HG03439 (cell line): ENCODE data around the gene TNFRSF12A.
A peak's percentile ranks its signal among the peaks of the same experiment; 100 is the strongest.

Experiments
- ATAC-seq: cut with Tn5 transposase; IDR thresholded peaks from one replicate; pipeline ENCODE4 v1.9.1; 2021; ENCODE audit warnings: mild to moderate bottlenecking, moderate library complexity; ENCODE audit not compliant: unreplicated experiment

The TNFRSF12A gene

GRCh38 chr16:3025032-3026002 lies 5.1 kb downstream of the TNFRSF12A start:
- no peak for ATAC-seq

GRCh38 chr16:3026003-3026378 lies 5.8 kb downstream of the TNFRSF12A start:
- ATAC-seq: no peak

- ATAC-seq: no peak
Observed at GRCh38 chr16:3026609-3027488, 6.7 kb downstream of the TNFRSF12A start.

- ATAC-seq: no peak
Observed at GRCh38 chr16:3027489-3027795, 7.3 kb downstream of the TNFRSF12A start.

GRCh38 chr16:3027983-3028715 lies 8.0 kb downstream of the TNFRSF12A start:
- ATAC-seq: peak; percentile 27

- no peak for ATAC-seq
Observed at GRCh38 chr16:3028716-3029319, 8.7 kb downstream of the TNFRSF12A start.

- ATAC-seq: no peak
Observed at GRCh38 chr16:3029491-3030221, 9.5 kb downstream of the TNFRSF12A start.

- no peak for ATAC-seq
Observed at GRCh38 chr16:3030222-3031212, 10.3 kb downstream of the TNFRSF12A start.

GRCh38 chr16:3032624-3033023 lies 12.5 kb downstream of the TNFRSF12A start:
- ATAC-seq: no peak

- no peak for ATAC-seq
Observed at GRCh38 chr16:3035289-3035971, 15.3 kb downstream of the TNFRSF12A start.

- ATAC-seq: no peak
Observed at GRCh38 chr16:3035972-3036725, 16.0 kb downstream of the TNFRSF12A start.

GRCh38 chr16:3036726-3037315 lies 16.7 kb downstream of the TNFRSF12A start, which contains the start of gene BICDL2:
BICDL2 (minus strand) TSS chr16:3036944; CDS start chr16:3035496, 1,448 bp downstream.
- ATAC-seq: no peak

GRCh38 chr16:3038256-3038655 lies 18.1 kb downstream of the TNFRSF12A start:
- ATAC-seq: no peak

- ATAC-seq: no peak
Observed at GRCh38 chr16:3038896-3039295, 18.7 kb downstream of the TNFRSF12A start.

GRCh38 chr16:3042376-3042775 lies 22.2 kb downstream of the TNFRSF12A start:
- ATAC-seq: no peak

- no peak for ATAC-seq
Observed at GRCh38 chr16:3044708-3045107, 24.5 kb downstream of the TNFRSF12A start.
